SU-DHL-6 (cell line): Measurements from ENCODE around the gene LRRC3.
"Not testable (repeated sequence)": the region's sequence is repeated elsewhere in the genome, so short reads cannot be mapped to it uniquely, and the experiment has no call there.

Experiments
- H2AFZ ChIP-seq: fragments of 200-600 bp; sonication (generic); 2 replicates; pipeline ENCODE4 v1.6.1; 2014; ENCODE audit warnings: low read depth, mild to moderate bottlenecking, moderate library complexity, mixed read lengths, antibody characterized with exemption, low read length; ENCODE audit not compliant: severe bottlenecking
- H3F3A ChIP-seq: fragments of 200-600 bp; shearing (Covaris generic); 2 replicates; pipeline ENCODE4 v1.6.0; 2016; ENCODE audit warnings: antibody characterized with exemption, mild to moderate bottlenecking; ENCODE audit not compliant: insufficient read depth
- H3K27ac ChIP-seq: fragments of 200-600 bp; sonication (generic); 2 replicates; pipeline ENCODE4 v1.5.1; 2016; ENCODE audit warnings: low read depth, mild to moderate bottlenecking, low read length, moderate library complexity, mixed read lengths
- H3K27me3 ChIP-seq: fragments of 200-600 bp; sonication (generic), shearing (Covaris generic); 2 replicates; pipeline ENCODE4 v1.6.0; 2014; ENCODE audit warnings: mild to moderate bottlenecking, low read length
- H3K36me3 ChIP-seq: fragments of 200-600 bp; sonication (generic); 2 replicates; pipeline ENCODE4 v1.6.1; 2014; ENCODE audit warnings: mild to moderate bottlenecking, low read length, mixed read lengths
- H3K4me2 ChIP-seq: fragments of 300-600, 200-600 bp; shearing (Covaris generic), sonication (generic); 2 replicates; pipeline ENCODE4 v1.6.0; 2014; ENCODE audit warnings: low read length, low read depth, mild to moderate bottlenecking; ENCODE audit not compliant: poor library complexity, severe bottlenecking
- H3K4me3 ChIP-seq: fragments of 200-600 bp; sonication (generic); 2 replicates; pipeline ENCODE4 v1.5.1; 2014; ENCODE audit warnings: antibody characterized with exemption, low read length, mild to moderate bottlenecking, mixed read lengths; ENCODE audit not compliant: insufficient read depth, poor library complexity, severe bottlenecking
- H3K79me2 ChIP-seq: fragments of 200-600 bp; sonication (generic); 2 replicates; pipeline ENCODE4 v1.6.1; 2014; ENCODE audit warnings: mild to moderate bottlenecking, low read length, moderate library complexity; ENCODE audit not compliant: insufficient read depth
- H3K9ac ChIP-seq: fragments of 200-600 bp; sonication (generic); 2 replicates; pipeline ENCODE4 v1.7.0; 2014; ENCODE audit warnings: mild to moderate bottlenecking, low read length
- H3K9me2 ChIP-seq: fragments of 200-600 bp; sonication (generic); replicated peaks from 2 replicates; pipeline ENCODE4 v1.6.1; 2014; ENCODE audit warnings: low read length; ENCODE audit not compliant: insufficient read depth
- H3K9me3 ChIP-seq: fragments of 200-600 bp; sonication (generic); 2 replicates; pipeline ENCODE4 v1.6.1; 2014; ENCODE audit warnings: low read length, mixed read lengths; ENCODE audit not compliant: insufficient read depth
- H4K20me1 ChIP-seq: fragments of 200-600 bp; sonication (generic); 2 replicates; pipeline ENCODE4 v1.6.1; 2014; ENCODE audit warnings: low read depth, mild to moderate bottlenecking, antibody characterized with exemption, low read length, moderate library complexity, mixed read lengths
- CTCF ChIP-seq: fragments of 200-600 bp; sonication (generic); IDR thresholded peaks from one replicate; pipeline ENCODE4 v1.5.1; 2017; ENCODE audit warnings: antibody characterized with exemption, mild to moderate bottlenecking, low read length, moderate library complexity; ENCODE audit not compliant: insufficient read depth, poor library complexity, severe bottlenecking
- EZH2phosphoT487 ChIP-seq: fragments of 200-600 bp; sonication (generic), shearing (Covaris generic); conservative IDR thresholded peaks from 2 replicates; pipeline ENCODE4 v1.6.1; 2018; ENCODE audit warnings: mild to moderate bottlenecking, antibody characterized with exemption, low read length, moderate library complexity, mixed read lengths

LRRC3 gene

GRCh38 chr21:44414291-44415072, 40.8 kb upstream of the LRRC3 start:
- Histone ChIP-seq H3F3A (no peaks in the 10 kb centered on the region), H3K36me3 (no peaks in the 10 kb centered on the region), H3K4me2 (no peak overlapping the region), H3K9me3 (peaks cover 4% of the 10 kb centered on the region; the same call in 1 of the 2 replicates), H3K79me2 (no peaks in the 10 kb centered on the region), H3K27me3 (no peaks in the 10 kb centered on the region), H3K9ac (no peak overlapping the region), H3K9me2 (no peaks in the 10 kb centered on the region), H4K20me1 (no peaks in the 10 kb centered on the region), H3K27ac (no peak overlapping the region), H3K4me3 (no peak overlapping the region), H2AFZ (no peak overlapping the region)
- TF ChIP-seq CTCF, result no peak
- no peak for TF ChIP-seq EZH2phosphoT487

GRCh38 chr21:44415073-44416025, 40.0 kb upstream of the LRRC3 start:
- peaks cover 6% of the 10 kb centered on the region; the same call in 1 of the 2 replicates for H3K9me3 ChIP-seq
- H3K27me3 ChIP-seq, result no peaks in the 10 kb centered on the region
- TF ChIP-seq EZH2phosphoT487, result no peak
- no peak for TF ChIP-seq CTCF
- H2AFZ ChIP-seq, result no peak overlapping the region
- H4K20me1 ChIP-seq, result no peaks in the 10 kb centered on the region
- H3K4me3 ChIP-seq, result no peak overlapping the region
- no peaks in the 10 kb centered on the region for H3K36me3 ChIP-seq
- no peak overlapping the region for H3K4me2 ChIP-seq
- H3K27ac ChIP-seq, result no peak overlapping the region
- H3F3A ChIP-seq, result no peaks in the 10 kb centered on the region
- H3K9ac ChIP-seq, result no peak overlapping the region
- no peaks in the 10 kb centered on the region for H3K9me2 ChIP-seq
- H3K79me2 ChIP-seq, result no peaks in the 10 kb centered on the region

- no peak overlapping the region for H3K9ac ChIP-seq
- peaks cover 6% of the 10 kb centered on the region; the same call in 1 of the 2 replicates for H3K9me3 ChIP-seq
- TF ChIP-seq EZH2phosphoT487 (no peak), CTCF (no peak)
- no peaks in the 10 kb centered on the region for H4K20me1 ChIP-seq
- H2AFZ ChIP-seq, result no peak overlapping the region
- no peak overlapping the region for H3K27ac ChIP-seq
- H3K4me3 ChIP-seq, result no peak overlapping the region
- no peak overlapping the region for H3K4me2 ChIP-seq
- no peaks in the 10 kb centered on the region for H3K9me2 ChIP-seq
- no peaks in the 10 kb centered on the region for H3F3A ChIP-seq
- H3K27me3 ChIP-seq, result no peaks in the 10 kb centered on the region
- H3K36me3 ChIP-seq, result no peaks in the 10 kb centered on the region
- H3K79me2 ChIP-seq, result no peaks in the 10 kb centered on the region
Measured at GRCh38 chr21:44416193-44416592, 39.1 kb upstream of the LRRC3 start.

DNA sequence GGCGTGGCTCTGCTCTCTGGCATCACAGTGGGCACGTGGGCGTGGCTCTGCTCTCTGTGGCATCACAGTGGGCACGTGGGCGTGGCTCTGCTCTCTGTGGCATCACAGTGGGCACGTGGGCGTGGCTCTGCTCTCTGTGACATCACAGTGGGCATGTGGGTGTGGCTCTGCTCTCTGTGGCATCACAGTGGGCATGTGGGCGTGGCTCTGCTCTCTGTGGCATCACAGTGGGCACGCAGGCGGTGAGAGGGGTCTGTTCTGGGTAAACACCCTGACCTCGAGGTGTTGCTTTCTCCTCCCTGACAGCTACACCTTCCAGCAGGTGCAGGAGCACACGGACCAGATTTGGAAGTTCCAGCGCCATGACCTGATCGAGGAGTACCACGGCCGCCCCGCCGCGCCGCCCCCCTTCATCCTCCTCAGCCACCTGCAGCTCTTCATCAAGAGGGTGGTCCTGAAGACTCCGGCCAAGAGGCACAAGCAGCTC, 37.6 kb upstream of the LRRC3 start:
- H3K27me3 ChIP-seq, H3K9me3 ChIP-seq, H3K4me2 ChIP-seq, H3K9me2 ChIP-seq, H3K27ac ChIP-seq, H4K20me1 ChIP-seq, H3K4me3 ChIP-seq, H3K9ac ChIP-seq, H3K36me3 ChIP-seq, H2AFZ ChIP-seq, H3F3A ChIP-seq, H3K79me2 ChIP-seq: not testable (repeated sequence)
